IMR-90 (cell line): ENCODE results near the gene SIGLEC11. TPM values are rescaled to one million over a fixed set of nuclear protein-coding genes. Genes with fewer than 3 reads are reported as not detected.

ENCODE experiments used
- ATAC-seq: fragments of 200-7000 bp; cut with Tn5 transposase; 2 replicates; pipeline ENCODE4 v1.9.1; 2020; ENCODE audit warnings: low read depth, mild to moderate bottlenecking, moderate library complexity
- BruUV-seq: library from RNA; stranded (reverse); fragments of 400-500 nt; replicated peaks from 2 replicates; lab custom pipeline; 2021; lab: Mats Ljungman, UMichigan
- CTCF ChIA-PET: fragments of 300-600 bp; formaldehyde crosslinking; extraction: SDS; loops from one replicate; lab custom pipeline; 2021; ENCODE audit warnings: antibody characterized with exemption; lab: Yijun Ruan, JAX
- POLR2A ChIA-PET: fragments of 300-600 bp; sonication (Branson Sonifier 250); formaldehyde crosslinking; loops from one replicate; lab custom pipeline; 2022; ENCODE audit warnings: antibody characterized with exemption; ENCODE audit not compliant: unreplicated experiment; lab: Charles Lee
- DNase-seq: peaks from one replicate; pipeline ENCODE4 v3.0.0; 2013
- H2AFZ ChIP-seq: replicated peaks from 2 replicates; pipeline ENCODE3; 2013; ENCODE audit warnings: low read length, mild to moderate bottlenecking; ENCODE audit not compliant: poor library complexity
- H2AK5ac ChIP-seq: 2 replicates; pipeline ENCODE4 v1.6.1; 2013; ENCODE audit warnings: low read depth, low read length, inconsistent platforms
- H2AK9ac ChIP-seq: replicated peaks from 2 replicates; pipeline ENCODE3; 2013; ENCODE audit warnings: mild to moderate bottlenecking, low read depth, low read length, moderate library complexity; ENCODE audit not compliant: poor library complexity
- H2BK120ac ChIP-seq: 2 replicates; pipeline ENCODE4 v1.6.1; 2013; ENCODE audit warnings: low read depth, low read length, inconsistent platforms
- H2BK15ac ChIP-seq: 3 replicates; pipeline ENCODE4 v1.6.1; 2013; ENCODE audit warnings: low read depth, low read length, inconsistent platforms
- H2BK20ac ChIP-seq: 2 replicates; pipeline ENCODE4 v1.6.1; 2013; ENCODE audit warnings: low read depth, mild to moderate bottlenecking, inconsistent platforms, low read length, moderate library complexity
- H2BK5ac ChIP-seq: 2 replicates; pipeline ENCODE4 v1.6.1; 2013; ENCODE audit warnings: mild to moderate bottlenecking, low read depth, low read length, inconsistent platforms; ENCODE audit not compliant: poor library complexity, severe bottlenecking
- H3K14ac ChIP-seq: replicated peaks from 2 replicates; pipeline ENCODE4 v1.6.1; 2013; ENCODE audit warnings: low read depth, low read length, inconsistent platforms
- H3K18ac ChIP-seq: 2 replicates; pipeline ENCODE4 v1.6.1; 2013; ENCODE audit warnings: low read depth, low read length, control low read depth
- H3K23ac ChIP-seq: 2 replicates; pipeline ENCODE4 v1.6.1; 2013; ENCODE audit warnings: low read depth, low read length, inconsistent platforms
- H3K27ac ChIP-seq: 2 replicates; pipeline ENCODE4 v1.5.1; 2013; ENCODE audit warnings: mild to moderate bottlenecking, control low read depth, low read length; ENCODE audit not compliant: insufficient read depth
- H3K27me3 ChIP-seq: 2 replicates; pipeline ENCODE4 v1.6.1; 2013; ENCODE audit warnings: low read length; ENCODE audit not compliant: control insufficient read depth, insufficient read depth
- H3K36me3 ChIP-seq: 2 replicates; pipeline ENCODE4 v1.6.1; 2013; ENCODE audit warnings: low read length, mixed read lengths; ENCODE audit not compliant: control insufficient read depth, insufficient read depth
- H3K4ac ChIP-seq: 2 replicates; pipeline ENCODE4 v1.6.1; 2013; ENCODE audit warnings: low read depth, low read length, inconsistent platforms
- H3K4me1 ChIP-seq: 2 replicates; pipeline ENCODE4 v1.6.1; 2013; ENCODE audit warnings: low read length, mixed read lengths; ENCODE audit not compliant: control insufficient read depth, insufficient read depth
- H3K4me2 ChIP-seq: 2 replicates; pipeline ENCODE4 v1.6.1; 2013; ENCODE audit warnings: low read depth, mild to moderate bottlenecking, control low read depth, low read length, moderate library complexity
- H3K4me3 ChIP-seq: 2 replicates; pipeline ENCODE4 v1.5.1; 2013; ENCODE audit warnings: low read depth, mild to moderate bottlenecking, control low read depth, low read length, moderate library complexity; ENCODE audit not compliant: insufficient read depth
- H3K56ac ChIP-seq: 2 replicates; pipeline ENCODE4 v1.6.1; 2013; ENCODE audit warnings: low read length, inconsistent platforms; ENCODE audit not compliant: insufficient read depth; ENCODE audit errors: extremely low read depth
- H3K79me1 ChIP-seq, 2 experiments: 2 replicates each; pipeline ENCODE4 v1.6.1; 2013; ENCODE audit warnings: low read length in 2 of 2, inconsistent platforms in 1 of 2, low read depth in 1 of 2
- H3K9ac ChIP-seq: 2 replicates; pipeline ENCODE4 v1.6.1; 2013; ENCODE audit warnings: low read depth, low read length, control low read depth
- H3K9me1 ChIP-seq: 2 replicates; pipeline ENCODE4 v1.6.1; 2013; ENCODE audit warnings: low read length, inconsistent platforms; ENCODE audit not compliant: insufficient read depth
- H3K9me3 ChIP-seq: 2 replicates; pipeline ENCODE4 v1.6.1; 2013; ENCODE audit warnings: low read length; ENCODE audit not compliant: control insufficient read depth, insufficient read depth
- H4K20me1 ChIP-seq: 2 replicates; pipeline ENCODE4 v1.6.1; 2013; ENCODE audit warnings: low read length, inconsistent platforms; ENCODE audit not compliant: insufficient read depth
- H4K5ac ChIP-seq: 2 replicates; pipeline ENCODE4 v1.6.1; 2013; ENCODE audit warnings: mild to moderate bottlenecking, low read depth, low read length, control low read depth
- H4K8ac ChIP-seq, 2 experiments: 2 replicates each; pipeline ENCODE4 v1.6.1; 2013; ENCODE audit warnings: low read depth in 2 of 2, low read length in 2 of 2, control low read depth in 1 of 2, inconsistent platforms in 1 of 2
- H4K91ac ChIP-seq: 2 replicates; pipeline ENCODE4 v1.6.1; 2013; ENCODE audit warnings: low read depth, low read length, inconsistent platforms; ENCODE audit not compliant: insufficient read depth
- BHLHE40 ChIP-seq: fragments of 150-350 bp; IDR thresholded peaks from 2 replicates; pipeline ENCODE4 v1.6.1; 2016; ENCODE audit warnings: mild to moderate bottlenecking, low read depth, low read length
- CEBPB ChIP-seq: IDR thresholded peaks from 2 replicates; pipeline ENCODE4 v1.6.1; 2012; ENCODE audit warnings: low read depth, low read length, improper control_type of control experiment
- CHD1 ChIP-seq: IDR thresholded peaks from 2 replicates; pipeline ENCODE4 v1.6.1; 2012; ENCODE audit warnings: low read depth, low read length, improper control_type of control experiment
- ELK1 ChIP-seq: fragments of 150-350 bp; IDR thresholded peaks from 2 replicates; pipeline ENCODE4 v1.6.1; 2016; ENCODE audit warnings: low read depth, mild to moderate bottlenecking, low read length, moderate library complexity, borderline replicate concordance
- FOS ChIP-seq: fragments of 150-350 bp; IDR thresholded peaks from 2 replicates; pipeline ENCODE4 v1.6.1; 2016; ENCODE audit warnings: low read depth, low read length
- MAFK ChIP-seq: IDR thresholded peaks from 2 replicates; pipeline ENCODE4 v1.6.1; 2012; ENCODE audit warnings: low read depth, low read length, improper control_type of control experiment
- MAZ ChIP-seq: IDR thresholded peaks from 2 replicates; pipeline ENCODE4 v1.6.1; 2012; ENCODE audit warnings: low read depth, mild to moderate bottlenecking, low read length, improper control_type of control experiment, moderate library complexity, borderline replicate concordance
- MXI1 ChIP-seq: IDR thresholded peaks from 2 replicates; pipeline ENCODE4 v1.6.1; 2012; ENCODE audit warnings: low read depth, mild to moderate bottlenecking, low read length, moderate library complexity, borderline replicate concordance
- NFE2L2 ChIP-seq: fragments of 150-350 bp; IDR thresholded peaks from 2 replicates; pipeline ENCODE4 v1.6.1; 2016; ENCODE audit warnings: low read depth, mild to moderate bottlenecking, low read length
- POLR2A ChIP-seq: IDR thresholded peaks from 2 replicates; pipeline ENCODE4 v1.6.1; 2012; ENCODE audit warnings: mild to moderate bottlenecking, low read depth, low read length
- RAD21 ChIP-seq: IDR thresholded peaks from 2 replicates; pipeline ENCODE4 v1.6.1; 2012; ENCODE audit warnings: low read length, improper control_type of control experiment
- RCOR1 ChIP-seq: IDR thresholded peaks from 2 replicates; pipeline ENCODE4 v1.6.1; 2012; ENCODE audit warnings: mild to moderate bottlenecking, low read length, improper control_type of control experiment; ENCODE audit not compliant: insufficient replicate concordance
- RFX5 ChIP-seq: IDR thresholded peaks from 2 replicates; pipeline ENCODE4 v1.8.0; 2012; ENCODE audit warnings: low read depth, mild to moderate bottlenecking, low read length, moderate library complexity
- SMC3 ChIP-seq: fragments of 150-350 bp; IDR thresholded peaks from 2 replicates; pipeline ENCODE4 v1.6.1; 2016; ENCODE audit warnings: low read depth, mild to moderate bottlenecking, antibody characterized with exemption, low read length, moderate library complexity
- USF2 ChIP-seq: fragments of 150-350 bp; IDR thresholded peaks from 2 replicates; pipeline ENCODE4 v1.6.1; 2017; ENCODE audit warnings: mild to moderate bottlenecking, antibody characterized with exemption, low read length, low read depth
- WGBS, 2 experiments: methylation state at CpG; one replicate each; pipeline versions ENCODE4 v1.1.5 to v1.1.7; 2013; ENCODE audit warnings: missing lambda C conversion rate in 2 of 2; ENCODE audit not compliant: insufficient read length in 1 of 2; ENCODE audit errors: extremely low coverage in 2 of 2; 5-methylcytosine and 5-hydroxymethylcytosine counted together
- dilution Hi-C: fragments of 300-500 bp; cut with HindIII; formaldehyde crosslinking; loops from one replicate; pipeline ENCODE4 v1.14.3; 2018; ENCODE audit warnings: low sequenced_read_pairs; ENCODE audit not compliant: unreplicated experiment
- in situ Hi-C: fragments of 300-500 bp; cut with MboI; formaldehyde crosslinking; loops from 3 replicates; pipeline ENCODE4 v1.14.3; 2019; ENCODE audit warnings: low sequenced_read_pairs, inconsistent platforms, mixed read lengths
- intact Hi-C: fragments of 100-400 bp; cut with micrococcal nuclease; formaldehyde crosslinking; loops from 2 replicates; pipeline ENCODE4 v1.10.0; 2022
- polyA plus RNA-seq, 3 experiments: library from polyadenylated mRNA; depleted of rRNA; stranded (reverse); fragments of >200 nt; gene quantifications; 2 replicates each; pipeline ENCODE4 v1.2.3, GENCODE V29; 2012; ENCODE audit warnings: low replicate concordance in 1 of 3
- total RNA-seq: library from RNA; depleted of rRNA; stranded (reverse); fragments of >200 nt; gene quantifications from 2 replicates; pipeline ENCODE4 v1.2.3, GENCODE V29; 2012
- TF ChIP-seq, protein P1 (sequence below): conservative IDR thresholded peaks from 2 replicates; pipeline ENCODE4 v1.5.1; 2012; ENCODE audit warnings: mild to moderate bottlenecking, low read depth, low read length, improper control_type of control experiment

The SIGLEC11 gene
- total and polyA plus RNA-seq, 2 of the 4 experiments (the other 2 are of a cell fraction): not detected

DNA sequence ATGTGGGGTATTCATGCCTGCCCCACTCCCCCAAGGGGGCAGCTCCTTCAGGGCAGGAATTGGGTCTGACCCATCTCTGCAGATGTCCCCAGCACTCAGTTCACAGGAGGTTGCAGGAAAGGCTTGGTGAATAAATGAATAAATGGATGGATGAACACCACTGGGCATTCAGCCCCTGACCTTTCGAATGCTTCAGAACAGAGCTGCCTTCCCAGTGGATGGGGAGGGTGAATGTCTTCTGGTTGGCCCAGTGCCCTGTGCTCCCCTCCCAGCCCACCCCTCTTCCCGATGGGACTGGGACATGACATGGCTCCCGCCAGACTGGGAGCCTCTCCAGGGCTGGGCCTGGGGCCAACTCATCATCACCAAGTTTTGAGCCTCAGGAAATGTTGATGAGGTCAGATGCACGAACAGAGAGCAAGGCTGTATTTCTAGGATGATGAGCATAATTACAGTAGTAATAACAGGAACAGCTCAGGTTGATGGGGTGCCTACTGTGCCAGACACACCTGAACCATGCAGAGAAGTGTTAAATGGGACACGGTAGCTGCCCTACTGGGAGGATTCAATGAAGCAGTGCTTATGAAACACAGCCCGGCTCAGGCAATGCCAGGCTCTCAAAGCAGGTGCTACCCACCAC lies 38.5 kb upstream of the SIGLEC11 start:
- no peak overlapping the region for H2BK5ac ChIP-seq
- no peaks in the 10 kb centered on the region for H3K27me3 ChIP-seq
- ATAC-seq (no peak), DNase-seq (no peak)
- H2BK20ac ChIP-seq: no peak overlapping the region
- POLR2A ChIA-PET: no interaction called here
- H3K9me1 ChIP-seq: peaks cover 18% of the 10 kb centered on the region
- no CpG with 5 or more reads among the region's 6 CpGs for WGBS, 2 experiments
- H2AFZ ChIP-seq: no peak overlapping the region
- H3K4ac ChIP-seq: no peak overlapping the region
- H2AK9ac ChIP-seq: no peak overlapping the region
- peaks cover 12 to 42% of the 10 kb centered on the region in 2 experiments for H3K79me1 ChIP-seq
- peaks cover 29% of the 10 kb centered on the region for H4K20me1 ChIP-seq
- no peak overlapping the region for H3K23ac ChIP-seq
- H3K9ac ChIP-seq: no peak overlapping the region
- dilution Hi-C loops (no loop called here), in situ Hi-C loops (no loop called here), intact Hi-C loops (no loop called here)
- H2BK15ac ChIP-seq: no peak overlapping the region
- CTCF ChIA-PET: interaction anchor here (0.5 to 0.6 kb wide), 2 partner anchors 296 to 454 kb away, joined by 3 to 6 read pairs; no protein-coding TSS in a partner anchor
- no peak overlapping the region for H3K27ac ChIP-seq
- peaks cover 71% of the 10 kb centered on the region for H3K36me3 ChIP-seq
- H4K5ac ChIP-seq: no peak overlapping the region
- no TSS peak for BruUV-seq
- H2BK120ac ChIP-seq: no peak overlapping the region
- no peak overlapping the region for H3K4me3 ChIP-seq
- no peak overlapping the region for H3K18ac ChIP-seq
- no peak overlapping the region for H4K91ac ChIP-seq
- H3K4me1 ChIP-seq: peaks cover 7% of the 10 kb centered on the region
- H3K4me2 ChIP-seq: no peak overlapping the region
- H4K8ac ChIP-seq: no peak overlapping the region
- H3K9me3 ChIP-seq: no peaks in the 10 kb centered on the region
- TF ChIP-seq MAFK (no peak), MXI1 (no peak), FOS (no peak), SMC3 (no peak), RCOR1 (no peak), USF2 (no peak), BHLHE40 (no peak), CHD1 (no peak), NFE2L2 (no peak), ELK1 (no peak), CEBPB (no peak), POLR2A (no peak), RAD21 (no peak), RFX5 (no peak), MAZ (no peak)
- TF ChIP-seq, protein P1, sequence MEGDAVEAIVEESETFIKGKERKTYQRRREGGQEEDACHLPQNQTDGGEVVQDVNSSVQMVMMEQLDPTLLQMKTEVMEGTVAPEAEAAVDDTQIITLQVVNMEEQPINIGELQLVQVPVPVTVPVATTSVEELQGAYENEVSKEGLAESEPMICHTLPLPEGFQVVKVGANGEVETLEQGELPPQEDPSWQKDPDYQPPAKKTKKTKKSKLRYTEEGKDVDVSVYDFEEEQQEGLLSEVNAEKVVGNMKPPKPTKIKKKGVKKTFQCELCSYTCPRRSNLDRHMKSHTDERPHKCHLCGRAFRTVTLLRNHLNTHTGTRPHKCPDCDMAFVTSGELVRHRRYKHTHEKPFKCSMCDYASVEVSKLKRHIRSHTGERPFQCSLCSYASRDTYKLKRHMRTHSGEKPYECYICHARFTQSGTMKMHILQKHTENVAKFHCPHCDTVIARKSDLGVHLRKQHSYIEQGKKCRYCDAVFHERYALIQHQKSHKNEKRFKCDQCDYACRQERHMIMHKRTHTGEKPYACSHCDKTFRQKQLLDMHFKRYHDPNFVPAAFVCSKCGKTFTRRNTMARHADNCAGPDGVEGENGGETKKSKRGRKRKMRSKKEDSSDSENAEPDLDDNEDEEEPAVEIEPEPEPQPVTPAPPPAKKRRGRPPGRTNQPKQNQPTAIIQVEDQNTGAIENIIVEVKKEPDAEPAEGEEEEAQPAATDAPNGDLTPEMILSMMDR: no peak
- no peak overlapping the region for H3K14ac ChIP-seq
- no peak overlapping the region for H3K56ac ChIP-seq
- H2AK5ac ChIP-seq: no peak overlapping the region
